ENCODE measurements around the gene PIK3CG.
"Not testable (repeated sequence)": the region's sequence is repeated elsewhere in the genome, so short reads cannot be mapped to it uniquely, and the experiment has no call there.

PIK3CG gene

GRCh38 chr7:106865130-106866041, at the start of gene PIK3CG:
Gene PIK3CG, plus strand, starts transcription at chr7:106865282. Its CDS starts 2,280 bp downstream, at chr7:106867562.
- no peak for DNase-seq

DNA sequence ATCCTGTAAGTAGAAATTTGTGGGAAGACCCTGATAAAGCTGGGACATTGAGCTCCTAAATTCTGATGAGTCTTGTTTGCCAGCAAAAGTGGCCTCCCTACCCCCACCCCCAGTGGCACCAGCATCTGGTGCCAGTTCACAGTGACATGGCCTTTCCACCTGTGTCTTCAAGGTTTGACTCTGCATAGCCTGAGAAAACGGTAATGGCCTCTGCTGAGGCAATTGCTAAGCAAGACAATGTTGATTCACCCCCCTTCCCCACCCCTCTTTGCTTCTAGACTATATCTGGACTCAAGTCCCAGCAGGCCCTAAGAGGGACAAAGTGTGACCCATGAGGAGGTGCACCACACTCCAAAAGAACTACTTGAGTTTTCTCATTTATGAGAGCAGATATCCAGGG, 48.0 kb upstream of the PIK3CG start:
- no peak for DNase-seq

- no peak for DNase-seq
Measured at GRCh38 chr7:106818736-106819135, 46.3 kb upstream of the PIK3CG start.

DNA sequence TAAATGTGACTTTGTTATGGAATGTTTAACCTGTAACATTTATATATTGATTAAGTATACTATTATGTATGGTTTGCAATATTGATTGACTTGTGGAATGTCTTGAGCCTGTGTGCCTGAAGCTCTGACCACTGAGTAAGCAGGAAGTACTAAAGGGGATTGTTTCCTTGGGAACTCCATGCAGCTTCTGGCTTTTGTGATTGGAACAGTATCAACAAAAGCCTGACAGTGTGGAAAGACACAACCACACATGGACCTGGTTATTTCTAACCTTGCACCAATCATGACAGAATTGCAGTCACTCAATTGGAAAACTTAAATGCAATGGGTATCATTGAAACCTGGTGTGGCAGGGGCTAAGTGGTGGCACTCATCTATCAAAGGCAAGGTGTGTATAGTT, 45.5 kb upstream of the PIK3CG start:
- DNase-seq = no peak

- no peak for DNase-seq
Measured at GRCh38 chr7:106820321-106821217, 44.5 kb upstream of the PIK3CG start.

DNA sequence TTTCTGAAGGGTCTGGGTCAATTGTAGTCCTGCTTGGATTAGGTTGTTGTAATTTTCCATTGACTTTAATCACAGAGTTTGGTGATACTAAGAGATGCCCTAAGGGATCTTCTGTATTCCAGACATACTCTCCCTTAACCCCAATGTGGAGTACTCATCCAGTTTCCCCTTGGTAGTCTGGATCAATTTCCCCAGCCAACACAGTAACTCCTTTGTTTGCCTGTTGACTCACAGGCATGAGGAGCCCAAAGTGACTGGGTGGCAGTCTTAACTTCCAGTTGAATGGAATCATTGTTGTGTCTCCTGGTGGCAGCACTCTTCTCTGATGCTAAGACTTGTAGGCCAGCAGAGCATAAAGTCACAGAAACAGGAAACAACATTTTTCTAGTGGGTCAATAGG, 41.5 kb upstream of the PIK3CG start:
- no peak for DNase-seq

GRCh38 chr7:106824458-106824857, 40.6 kb upstream of the PIK3CG start:
- no peak for DNase-seq

DNA sequence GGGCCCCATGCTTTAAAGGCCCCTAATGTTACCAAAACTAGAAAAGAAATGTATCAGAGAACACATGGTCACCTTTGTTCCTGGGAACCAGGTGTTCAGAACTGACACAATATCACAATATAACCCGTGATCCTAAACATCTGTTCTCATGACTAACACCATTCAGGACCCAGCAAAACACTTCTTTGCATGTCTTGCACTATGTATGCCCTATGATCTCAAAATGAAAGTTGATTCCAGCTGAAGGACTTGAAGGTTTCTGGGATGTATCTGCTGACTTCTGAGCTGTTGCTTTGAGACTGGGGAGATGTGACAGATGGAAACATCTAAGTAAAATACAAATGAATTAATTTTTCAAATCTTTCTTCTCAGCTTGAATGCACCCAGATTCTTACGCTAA, 37.5 kb upstream of the PIK3CG start:
- DNase-seq = no peak

GRCh38 chr7:106829496-106829895, 35.6 kb upstream of the PIK3CG start:
- DNase-seq = no peak

DNA sequence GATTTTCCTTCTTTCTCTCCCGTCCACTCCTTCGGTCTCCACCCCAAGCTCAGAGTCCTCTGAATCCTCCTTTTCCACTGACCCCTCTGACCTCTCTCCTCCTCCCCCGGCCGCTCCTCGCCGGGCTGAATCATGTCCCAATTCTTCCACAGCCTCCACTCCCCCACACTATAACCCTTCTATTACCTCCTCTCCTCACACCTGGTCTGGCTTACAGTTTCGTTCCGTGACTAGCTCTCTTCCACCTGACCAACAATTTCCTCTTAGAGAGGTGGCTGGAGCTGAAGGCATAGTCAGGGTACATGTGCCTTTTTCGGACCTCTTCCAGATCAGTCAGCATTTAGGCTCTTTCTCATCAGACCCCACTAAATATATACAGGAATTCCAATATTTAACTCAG, 34.2 kb upstream of the PIK3CG start:
- not testable (repeated sequence) for DNase-seq

GRCh38 chr7:106836816-106837215, 28.3 kb upstream of the PIK3CG start:
- no peak for DNase-seq

GRCh38 chr7:106839511-106839910, 25.6 kb upstream of the PIK3CG start:
- DNase-seq = no peak

DNA sequence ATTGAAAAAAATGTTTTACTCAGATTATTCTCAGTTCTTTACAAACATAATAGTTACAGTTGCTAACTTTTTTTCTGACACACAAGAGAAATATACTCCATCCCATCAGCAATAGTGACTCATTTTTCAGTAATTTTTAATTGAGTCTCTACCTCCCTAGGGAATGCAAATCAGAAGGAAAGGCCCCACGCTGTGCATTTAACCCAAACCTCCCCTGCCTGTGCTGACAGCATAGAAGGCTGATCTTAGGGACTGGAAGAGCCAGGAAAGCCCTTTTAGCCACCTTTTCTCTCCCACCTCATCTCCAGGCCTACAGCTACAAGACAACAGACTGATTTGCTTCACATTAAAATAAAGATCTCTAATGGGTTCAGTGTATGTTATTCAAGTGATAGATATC, 24.7 kb upstream of the PIK3CG start:
- DNase-seq = no peak

DNA sequence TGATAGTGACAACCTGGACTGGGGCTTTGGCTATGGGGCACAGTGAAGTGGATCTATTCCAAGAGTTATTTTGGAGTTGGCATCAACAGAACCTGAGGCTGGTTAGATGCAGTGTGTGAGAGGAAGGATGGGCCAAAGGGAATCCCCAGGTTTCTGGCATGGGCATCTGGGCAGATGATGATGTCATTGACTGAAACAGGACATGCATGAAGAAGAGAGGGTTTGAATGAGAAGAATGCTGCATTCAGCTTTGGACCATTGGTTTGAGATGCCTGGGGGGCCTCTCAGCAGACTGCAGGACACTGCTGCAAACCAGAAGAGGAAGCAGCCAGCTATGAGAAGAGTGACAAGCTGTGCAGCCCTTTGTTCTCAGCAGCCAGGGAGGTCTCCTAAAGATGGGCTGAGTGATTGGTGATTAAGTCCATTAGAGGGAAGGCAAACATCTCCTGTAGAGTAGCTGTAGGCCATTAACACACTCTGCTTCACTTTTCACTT, 23.1 kb upstream of the PIK3CG start:
- no peak for DNase-seq

- DNase-seq = no peak
Measured at GRCh38 chr7:106844279-106844997, 20.6 kb upstream of the PIK3CG start.

- DNase-seq = no peak
Measured at GRCh38 chr7:106848049-106848448, 17.0 kb upstream of the PIK3CG start.

- DNase-seq = no peak
Measured at GRCh38 chr7:106848851-106849442, 16.1 kb upstream of the PIK3CG start.

- DNase-seq = not testable (repeated sequence)
Measured at GRCh38 chr7:106851632-106852031, 13.4 kb upstream of the PIK3CG start.

- no peak for DNase-seq
Measured at GRCh38 chr7:106853250-106853908, 11.7 kb upstream of the PIK3CG start.

GRCh38 chr7:106855540-106856132, 9.4 kb upstream of the PIK3CG start:
- DNase-seq = no peak
